HG03280 (cell line): ENCODE results near the gene STOX1.
A peak's percentile ranks its signal among the peaks of the same experiment; 100 is the strongest.
"Not testable (repeated sequence)": the region's sequence is repeated elsewhere in the genome, so short reads cannot be mapped to it uniquely, and the experiment has no call there.

ENCODE experiments used
- ATAC-seq: cut with Tn5 transposase; IDR thresholded peaks from one replicate; pipeline ENCODE4 v1.9.1; 2021; ENCODE audit warnings: mild to moderate bottlenecking, moderate library complexity; ENCODE audit not compliant: unreplicated experiment

STOX1 gene

DNA sequence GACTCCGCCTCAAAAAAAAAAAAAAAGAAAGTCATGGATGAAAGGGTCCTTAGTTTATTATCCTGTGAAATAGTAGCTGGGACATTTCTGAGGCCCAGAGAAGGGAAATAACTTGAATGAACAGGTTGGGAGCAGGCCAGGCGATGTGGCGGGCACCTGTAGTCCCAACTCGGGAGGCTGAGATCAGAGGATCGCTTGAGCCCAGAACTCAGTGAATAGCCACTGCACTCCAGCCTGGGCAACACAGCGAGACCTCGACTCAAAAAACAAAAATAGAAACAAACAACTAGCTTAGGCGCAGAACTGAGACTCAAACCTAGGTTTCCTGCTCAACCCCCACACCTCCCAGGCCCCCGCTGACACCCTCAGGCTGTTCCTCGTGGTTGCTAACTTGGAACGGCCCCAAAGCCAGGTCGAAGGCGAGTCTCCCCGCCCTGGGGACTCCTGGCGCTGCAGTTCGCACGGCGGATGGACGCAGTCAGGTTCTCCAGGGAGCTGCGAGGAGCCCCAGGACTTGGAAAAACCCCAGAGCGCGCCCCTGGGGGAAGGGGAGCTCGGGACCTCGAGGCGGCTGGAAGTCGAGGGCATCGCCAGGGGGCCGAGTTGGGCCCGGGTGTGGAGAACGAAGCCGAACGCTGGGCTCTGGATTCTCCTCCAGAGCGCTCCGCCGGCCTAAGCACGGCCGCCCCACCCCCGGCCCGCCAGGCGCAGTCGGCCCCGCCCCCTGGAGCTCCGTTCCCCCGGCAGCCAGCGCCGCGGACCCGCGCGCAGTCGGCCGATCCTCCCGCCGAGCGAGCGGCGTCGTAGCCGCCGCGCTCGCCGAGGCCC, at the start of gene STOX1:
Gene STOX1 (plus strand): TSS at position 768 of the 828 bp plus-strand sequence. CDS start 93 bp downstream, outside the sequence.
- peak; percentile 59 for ATAC-seq

DNA sequence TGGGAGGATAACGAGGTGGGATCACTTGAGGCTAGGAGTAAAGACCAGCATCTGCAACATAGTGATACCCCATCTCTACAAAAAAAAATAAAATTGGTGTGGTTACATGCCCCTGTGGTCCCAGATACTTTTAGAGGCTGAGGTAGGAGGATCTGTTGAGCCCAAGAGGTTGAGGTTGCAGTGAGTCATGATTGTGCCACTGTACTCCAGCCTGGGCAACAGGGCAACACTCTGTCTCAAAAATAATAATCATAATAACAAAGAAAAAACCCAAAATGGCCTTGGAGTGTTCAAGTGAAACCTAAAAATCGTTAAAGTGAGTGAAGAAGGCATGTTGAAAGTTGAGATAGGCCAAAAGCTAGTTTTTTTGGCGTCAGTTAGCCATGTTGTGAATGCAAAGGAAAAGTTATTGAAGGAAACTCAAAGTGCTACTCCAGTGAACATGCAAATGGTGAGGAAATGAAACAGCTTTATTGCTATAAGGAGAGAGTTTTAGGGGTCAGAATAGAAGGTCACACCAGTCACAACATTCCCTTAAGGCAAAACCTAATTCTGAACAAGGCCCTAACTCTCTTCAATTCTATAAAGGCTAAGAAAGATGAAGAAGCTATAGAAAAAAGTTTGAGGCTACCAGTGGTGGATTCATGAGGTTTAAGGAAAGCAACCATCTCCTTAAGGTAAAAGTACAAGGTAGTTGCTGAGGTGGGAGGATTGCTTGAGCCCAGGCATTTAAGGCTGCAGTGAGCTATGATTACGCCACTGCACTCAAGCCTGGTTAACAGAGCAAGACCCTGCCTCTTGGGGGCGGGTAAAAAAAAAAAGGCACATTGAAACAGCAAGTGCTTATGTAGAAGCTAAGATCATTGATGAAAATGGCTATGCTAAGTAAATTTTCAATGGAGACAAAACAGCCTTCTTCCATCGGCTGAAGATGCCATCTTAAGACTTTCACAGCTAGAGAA, 45.4 kb upstream of the STOX1 start:
- no peak for ATAC-seq

DNA sequence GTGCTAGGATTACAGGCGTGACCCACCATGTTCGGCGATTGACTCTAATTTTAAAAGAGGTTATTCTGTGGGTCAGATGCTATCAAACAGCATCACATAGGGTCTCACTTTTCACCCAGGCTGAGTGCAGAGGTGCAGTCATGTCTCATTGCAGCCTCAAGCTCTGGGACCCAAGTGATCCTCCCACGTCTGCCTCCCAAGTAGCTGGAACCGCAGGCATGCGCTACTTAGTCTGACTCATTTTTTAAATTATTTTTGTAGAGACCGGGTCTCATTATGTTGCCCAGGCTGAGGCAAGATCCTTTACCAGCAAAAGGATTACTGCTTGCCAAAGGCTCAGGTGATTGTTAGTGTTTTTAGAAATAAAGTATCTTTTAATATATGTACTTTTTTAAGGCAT, 42.9 kb upstream of the STOX1 start:
- no peak for ATAC-seq

DNA sequence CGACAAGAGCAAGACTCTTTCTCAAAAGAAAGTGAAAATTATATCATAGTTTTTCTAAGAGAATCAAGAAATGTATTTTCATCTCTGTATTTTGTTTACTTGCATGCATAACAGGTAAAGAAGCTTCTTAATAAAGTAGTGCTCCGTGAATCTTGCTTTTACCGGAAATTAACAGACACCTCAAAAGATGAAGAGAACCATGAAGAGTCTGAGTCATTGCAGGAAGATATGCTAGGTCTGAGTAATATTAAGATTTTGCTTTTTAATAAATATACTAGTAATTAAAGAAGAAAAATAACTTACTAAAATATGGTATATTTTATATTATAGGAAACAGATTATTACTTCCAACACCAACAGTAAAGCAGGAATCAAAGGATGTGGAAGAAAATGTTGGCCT, 39.5 kb upstream of the STOX1 start:
- ATAC-seq, result no peak

GRCh38 chr10:68790476-68790875, 36.9 kb upstream of the STOX1 start:
- ATAC-seq, result no peak

GRCh38 chr10:68792115-68792514, 35.2 kb upstream of the STOX1 start:
- ATAC-seq, result no peak

DNA sequence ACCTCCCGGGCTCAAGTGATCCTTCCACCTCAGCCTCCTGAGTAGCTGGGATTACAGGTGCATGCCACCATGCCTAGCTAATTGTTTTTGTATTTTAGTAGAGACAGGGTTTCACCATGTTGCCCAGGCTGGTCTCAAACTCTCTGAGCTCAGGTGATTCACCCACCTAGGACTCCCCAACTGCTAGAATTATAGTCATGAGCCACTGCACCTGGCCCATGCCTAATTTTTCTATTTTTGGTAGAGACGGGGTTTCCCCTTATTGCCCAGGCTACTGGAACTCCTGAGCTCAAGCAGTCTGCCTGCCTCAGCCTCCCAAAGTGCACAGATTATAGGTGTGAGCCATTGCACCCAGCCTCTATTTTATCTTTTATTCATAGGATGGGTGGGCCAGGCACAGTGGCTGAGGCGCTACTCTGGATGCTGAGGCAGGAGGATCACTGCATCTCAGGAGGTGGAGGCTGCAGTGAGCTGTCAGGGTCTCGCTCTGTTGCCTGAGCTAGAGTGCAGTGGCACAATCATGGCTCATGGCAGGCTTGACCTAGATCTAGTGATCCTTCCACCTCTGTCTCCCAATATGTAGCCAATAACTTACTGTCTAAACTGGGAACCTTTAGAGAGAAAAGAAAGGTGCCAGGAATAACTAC, 31.3 kb upstream of the STOX1 start:
- ATAC-seq, result no peak

GRCh38 chr10:68796605-68797004, 30.7 kb upstream of the STOX1 start:
- no peak for ATAC-seq

DNA sequence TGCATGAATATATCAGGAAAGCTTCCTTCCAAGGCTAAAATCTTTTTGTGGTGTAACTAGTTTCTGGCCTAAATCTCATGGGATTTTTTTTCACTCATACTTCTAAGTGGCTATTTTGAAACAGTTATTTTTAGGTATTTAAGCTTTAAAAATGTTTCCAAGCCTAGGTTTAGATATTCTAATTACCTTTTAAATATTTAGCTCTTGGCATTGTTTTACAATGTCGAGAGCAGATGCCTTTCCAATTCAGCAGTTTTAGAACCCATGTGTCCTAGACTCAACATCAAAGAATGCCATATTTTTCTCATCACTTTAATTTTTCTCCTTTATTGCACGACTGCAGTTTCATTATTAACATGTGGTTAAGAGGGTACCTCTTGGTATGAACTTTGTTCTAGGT, 27.1 kb upstream of the STOX1 start:
- ATAC-seq, result no peak

- ATAC-seq, result no peak
Observed at GRCh38 chr10:68804692-68805091, 22.6 kb upstream of the STOX1 start.

DNA sequence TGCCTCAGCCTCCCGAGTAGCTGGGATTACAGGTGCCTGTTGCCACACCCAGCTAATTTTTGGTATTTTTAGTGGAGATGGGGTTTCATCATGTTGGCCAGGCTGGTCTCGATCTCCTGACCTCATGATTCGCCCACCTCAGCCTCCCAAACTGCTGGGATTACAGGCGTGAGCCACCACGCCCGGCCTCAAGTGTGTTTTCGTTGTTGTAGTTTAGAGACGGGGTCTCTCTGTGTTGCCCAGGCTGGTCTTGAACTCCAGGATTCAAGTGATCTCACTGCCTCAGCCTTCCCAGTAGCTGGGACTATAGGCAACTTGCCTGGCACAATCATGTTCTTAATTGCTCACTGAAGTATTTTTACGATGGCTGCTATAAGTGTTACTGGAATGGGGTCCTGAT, 16.5 kb upstream of the STOX1 start:
- not testable (repeated sequence) for ATAC-seq

DNA sequence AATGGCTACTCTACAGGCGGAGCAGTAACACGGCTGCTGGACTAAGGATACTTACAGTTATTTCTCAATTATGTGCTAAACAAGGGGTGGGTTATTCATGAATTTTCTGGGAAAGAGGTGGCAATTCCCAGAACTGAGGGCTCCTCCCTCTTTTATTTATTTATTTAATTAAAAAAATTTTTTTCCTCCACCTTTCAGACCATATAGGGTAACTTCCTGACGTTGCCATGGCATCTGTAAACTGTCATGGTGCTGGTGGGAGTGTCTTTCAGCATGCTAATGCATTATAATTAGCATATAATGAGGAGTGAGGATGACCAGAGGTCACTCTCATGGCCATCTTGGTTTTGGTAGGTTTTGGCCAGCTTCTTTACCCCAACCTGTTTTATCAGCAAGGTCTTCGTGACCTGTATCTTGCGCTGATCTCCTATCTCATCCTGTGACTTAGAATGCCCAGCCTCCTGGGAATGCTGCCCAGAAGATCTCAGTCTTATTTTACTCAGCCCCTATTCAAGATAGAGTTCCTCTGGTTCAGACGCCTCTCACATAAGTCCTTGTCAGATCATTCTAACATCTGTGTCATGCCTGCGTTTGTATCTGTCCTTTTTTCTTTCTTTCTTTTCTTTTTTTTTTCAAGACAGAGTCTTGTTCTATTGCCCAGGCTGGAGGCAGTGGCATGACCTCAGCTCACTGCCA, 15.9 kb upstream of the STOX1 start:
- no peak for ATAC-seq

- no peak for ATAC-seq
Observed at GRCh38 chr10:68812420-68812819, 14.9 kb upstream of the STOX1 start.

DNA sequence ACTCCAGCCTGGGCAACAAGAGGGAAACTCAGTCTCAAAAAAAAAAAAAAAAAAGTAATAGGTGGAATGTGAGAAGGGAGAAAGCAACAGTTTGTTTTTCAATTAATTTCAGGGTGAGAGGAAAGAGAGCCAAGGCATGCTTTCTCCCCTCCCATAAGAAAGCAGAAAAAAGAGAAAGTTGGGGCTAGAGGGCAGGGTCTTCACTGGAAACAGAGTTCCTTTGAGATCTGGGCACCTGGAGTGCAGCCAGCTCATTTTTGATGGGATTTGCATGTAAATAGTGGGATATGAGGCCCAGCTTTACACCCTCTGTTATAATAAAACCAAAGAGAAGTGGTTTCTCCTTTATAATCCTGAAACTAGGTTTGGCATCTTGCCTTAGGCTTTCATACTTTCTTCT, 13.8 kb upstream of the STOX1 start:
- ATAC-seq, result no peak

DNA sequence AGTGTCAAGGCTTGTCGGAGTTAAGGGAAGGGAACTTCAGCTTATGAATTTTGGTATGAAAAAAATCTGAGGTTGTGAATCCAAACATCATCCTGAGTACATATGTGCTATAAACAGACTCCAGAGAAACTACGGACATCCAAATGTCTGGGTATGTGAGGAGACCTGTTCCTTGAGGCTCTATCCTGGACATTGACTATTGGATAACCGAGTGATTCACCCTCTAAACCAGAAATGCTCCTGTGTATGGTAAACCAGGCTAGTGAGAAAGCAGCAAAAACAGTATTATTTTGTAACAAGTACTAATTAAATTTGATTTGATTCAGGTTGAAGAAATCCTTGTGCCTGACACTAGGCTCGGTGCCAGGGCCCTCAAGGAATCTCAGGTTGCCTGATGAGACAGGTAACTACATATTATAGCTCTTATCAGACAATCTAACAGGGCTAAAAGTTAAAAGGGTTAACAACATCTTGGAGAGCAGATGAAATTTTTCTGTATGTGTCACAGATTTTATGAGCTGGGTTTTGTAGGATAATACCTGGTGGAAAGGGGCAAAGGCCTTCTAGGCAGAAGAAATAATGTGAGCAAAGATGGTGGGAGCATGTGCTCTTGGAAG, 10.4 kb upstream of the STOX1 start:
- no peak for ATAC-seq

- not testable (repeated sequence) for ATAC-seq
Observed at GRCh38 chr10:68820359-68820758, 7.0 kb upstream of the STOX1 start.

- ATAC-seq, result not testable (repeated sequence)
Observed at GRCh38 chr10:68822626-68823025, 4.7 kb upstream of the STOX1 start.

DNA sequence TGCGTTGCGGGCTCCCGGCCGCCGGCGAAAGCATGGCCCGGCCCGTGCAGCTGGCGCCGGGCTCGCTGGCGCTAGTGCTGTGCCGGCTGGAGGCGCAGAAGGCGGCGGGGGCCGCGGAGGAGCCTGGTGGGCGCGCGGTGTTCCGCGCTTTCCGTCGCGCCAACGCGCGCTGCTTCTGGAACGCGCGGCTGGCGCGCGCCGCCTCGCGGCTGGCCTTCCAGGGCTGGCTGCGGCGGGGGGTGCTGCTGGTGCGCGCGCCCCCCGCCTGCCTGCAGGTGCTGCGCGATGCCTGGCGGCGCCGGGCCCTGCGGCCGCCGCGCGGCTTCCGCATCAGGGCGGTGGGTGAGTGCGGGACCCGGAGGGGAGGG, 245 bp downstream of the STOX1 start:
- not testable (repeated sequence) for ATAC-seq

GRCh38 chr10:68828083-68828601, 811 bp downstream of the STOX1 start:
- ATAC-seq, result peak; percentile 32

DNA sequence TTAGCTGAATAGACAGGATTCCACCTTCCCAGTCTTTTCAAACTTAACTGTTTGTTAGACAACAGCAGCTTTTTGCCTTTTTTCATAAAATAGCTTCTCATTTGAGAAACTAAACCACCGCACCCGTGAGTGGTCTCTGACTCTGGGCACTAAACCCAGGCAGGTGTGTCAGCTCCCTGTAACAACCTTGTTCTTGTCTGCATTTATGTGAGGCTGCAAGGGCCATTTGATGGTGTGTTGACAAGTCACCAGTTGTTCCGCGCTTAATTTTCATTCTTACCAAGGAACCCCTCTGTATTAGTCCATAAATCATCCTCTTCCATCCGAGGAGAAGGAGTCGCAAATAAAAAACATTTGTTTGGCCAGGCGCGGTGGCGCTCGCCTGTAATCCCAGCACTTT, 1.5 kb downstream of the STOX1 start:
- no peak for ATAC-seq
